CD14-positive monocyte (primary cell): ENCODE measurements around the gene GLYR1. TPM values are rescaled to one million over a fixed set of nuclear protein-coding genes. Genes with fewer than 3 reads are reported as not detected.

Source experiments
- DNase-seq, 3 donors: peaks; one replicate each; pipeline ENCODE4 v3.0.0-alpha.2; 2011 to 2022
- H2AFZ ChIP-seq: 2 replicates; pipeline ENCODE4 v1.6.0; 2012; ENCODE audit warnings: mild to moderate bottlenecking, low read depth, low read length, inconsistent platforms; ENCODE audit not compliant: insufficient read depth, poor library complexity, severe bottlenecking
- H3K27ac ChIP-seq, 2 donors: 1 replicate in 1 of 2; 2 replicates in 1 of 2; pipeline ENCODE4 v1.5.1; 2012 to 2013; ENCODE audit warnings: low read length in 2 of 2, control low read depth in 1 of 2, inconsistent platforms in 1 of 2, low read depth in 1 of 2, mild to moderate bottlenecking in 1 of 2
- H3K27me3 ChIP-seq, 2 donors: one replicate each; pipeline versions ENCODE4 v1.6.0 to v1.6.1; 2011 to 2013; ENCODE audit warnings: low read length in 2 of 2; ENCODE audit not compliant: control insufficient read depth in 2 of 2, insufficient read depth in 2 of 2
- H3K36me3 ChIP-seq, 2 donors: replicated peaks in 1 of 2; 1 replicate in 1 of 2; 2 replicates in 1 of 2; pipeline versions ENCODE4 v1.5.1 to v1.6.1; 2012 to 2013; ENCODE audit warnings: low read length in 2 of 2, control low read depth in 1 of 2, inconsistent platforms in 1 of 2, mild to moderate bottlenecking in 1 of 2; ENCODE audit not compliant: insufficient read depth in 2 of 2, control insufficient read depth in 1 of 2
- H3K4me1 ChIP-seq, 2 donors: 1 replicate in 1 of 2; 2 replicates in 1 of 2; pipeline versions ENCODE4 v1.5.1 to v1.6.1; 2012 to 2013; ENCODE audit warnings: low read length in 2 of 2, control low read depth in 1 of 2, inconsistent platforms in 1 of 2, mild to moderate bottlenecking in 1 of 2, moderate library complexity in 1 of 2; ENCODE audit not compliant: insufficient read depth in 2 of 2, control insufficient read depth in 1 of 2
- H3K4me2 ChIP-seq: replicated peaks from 2 replicates; pipeline ENCODE3; 2012; ENCODE audit warnings: low read length, moderate library complexity, mild to moderate bottlenecking; ENCODE audit not compliant: poor library complexity, severe bottlenecking; ENCODE audit errors: extremely low read depth
- H3K4me3 ChIP-seq, 3 experiments: fragments of 200-600 bp in 1 of 3; sonication (generic) in 1 of 3; replicated peaks in 1 of 3; 1 replicate in 2 of 3; 2 replicates in 1 of 3; pipeline ENCODE4 v1.5.1; 2011 to 2013; ENCODE audit warnings: low read length in 3 of 3, mild to moderate bottlenecking in 3 of 3, control low read depth in 2 of 3, low read depth in 2 of 3, inconsistent platforms in 1 of 3, moderate library complexity in 1 of 3
- H3K79me2 ChIP-seq: 2 replicates; pipeline ENCODE4 v1.6.0; 2012; ENCODE audit warnings: mild to moderate bottlenecking, control low read depth, inconsistent platforms, low read length, moderate library complexity; ENCODE audit not compliant: insufficient read depth
- H3K9ac ChIP-seq: 2 replicates; pipeline ENCODE4 v1.6.0; 2017; ENCODE audit warnings: low read length, mild to moderate bottlenecking; ENCODE audit not compliant: insufficient read depth, poor library complexity, severe bottlenecking
- H3K9me3 ChIP-seq, 2 donors: replicated peaks in 1 of 2; 1 replicate in 1 of 2; 2 replicates in 1 of 2; pipeline versions ENCODE4 v1.5.1 to v1.6.1; 2012 to 2013; ENCODE audit warnings: low read length in 2 of 2, control low read depth in 1 of 2; ENCODE audit not compliant: control insufficient read depth in 1 of 2, insufficient read depth in 1 of 2
- H4K20me1 ChIP-seq: 2 replicates; pipeline ENCODE4 v1.6.0; 2012; ENCODE audit warnings: mild to moderate bottlenecking, low read length, control low read depth, moderate library complexity; ENCODE audit not compliant: insufficient read depth
- H3K27ac Mint-ChIP-seq, 7 donors: one replicate each; pipeline ENCODE4 v1.8.0; 2020; ENCODE audit warnings: mild to moderate bottlenecking in 7 of 7, mixed read lengths in 7 of 7, moderate library complexity in 6 of 7, inconsistent platforms in 2 of 7
- H3K27me3 Mint-ChIP-seq, 3 donors: one replicate each; pipeline ENCODE4 v1.8.0; 2021 to 2022; ENCODE audit warnings: low read depth in 3 of 3, mild to moderate bottlenecking in 3 of 3, mixed read lengths in 3 of 3, moderate library complexity in 3 of 3, inconsistent platforms in 1 of 3
- H3K36me3 Mint-ChIP-seq, 2 donors: one replicate each; pipeline ENCODE4 v1.8.0; 2020; ENCODE audit warnings: mixed read lengths in 2 of 2, inconsistent platforms in 1 of 2, mild to moderate bottlenecking in 1 of 2
- H3K4me1 Mint-ChIP-seq: one replicate; pipeline ENCODE4 v1.8.0; 2020; ENCODE audit warnings: mild to moderate bottlenecking, mixed read lengths
- H3K4me3 Mint-ChIP-seq, 2 donors: one replicate each; pipeline ENCODE4 v1.8.0; 2020; ENCODE audit warnings: mild to moderate bottlenecking in 2 of 2, mixed read lengths in 2 of 2, moderate library complexity in 1 of 2
- H3K9me3 Mint-ChIP-seq, 7 donors: one replicate each; pipeline ENCODE4 v1.8.0; 2020 to 2022; ENCODE audit warnings: mixed read lengths in 7 of 7, mild to moderate bottlenecking in 6 of 7, moderate library complexity in 6 of 7, inconsistent platforms in 2 of 7
- CTCF ChIP-seq: fragments of 200-600 bp; IDR thresholded peaks from one replicate; pipeline ENCODE4 v1.8.0; 2022; ENCODE audit warnings: antibody characterized with exemption, mild to moderate bottlenecking
- WGBS: methylation state at CpG from one replicate; pipeline ENCODE4 v1.1.5; 2013; ENCODE audit warnings: missing lambda C conversion rate; ENCODE audit not compliant: insufficient coverage; 5-methylcytosine and 5-hydroxymethylcytosine counted together
- intact Hi-C, 2 donors: fragments of 100-400 bp; cut with micrococcal nuclease; formaldehyde crosslinking; loops; one replicate each; pipeline versions ENCODE4 v1.15.0 to v1.15.1; 2023
- polyA plus RNA-seq, 3 donors: library from polyadenylated mRNA; depleted of rRNA in 1 of 3; unstranded in 2 of 3; stranded (reverse) in 1 of 3; fragments of 300-500 nt in 2 of 3; fragments of >200 nt in 1 of 3; fragmentation: Illumina TruSeq in 2 of 3; gene quantifications; 1 replicate in 2 of 3; 2 replicates in 1 of 3; pipeline ENCODE4 v1.2.3, GENCODE V29; 2012 to 2021

GLYR1 gene
- polyA plus RNA-seq, 3 donors = 34.2 to 41.9 (median 39.3) TPM

- H3K4me1 Mint-ChIP-seq = peaks cover 24% of the 10 kb centered on the region
- H3K36me3 ChIP-seq = peaks cover 68 to 78% of the 10 kb centered on the region in 2 donors
- no peaks in the 10 kb centered on the region for H3K9me3 ChIP-seq
- peaks cover 0 to 2% (median 0%) of the 10 kb centered on the region in 3 donors for H3K27me3 Mint-ChIP-seq
- no peak overlapping the region for H3K4me3 ChIP-seq
- peaks cover 13 to 24% of the 10 kb centered on the region in 2 donors for H3K4me1 ChIP-seq
- H3K79me2 ChIP-seq = peaks cover 84% of the 10 kb centered on the region
- H4K20me1 ChIP-seq = peaks cover 77% of the 10 kb centered on the region
- no peak overlapping the region for H3K9ac ChIP-seq
- WGBS = 50% methylated on average over 2 of the region's 5 CpGs
- no peak overlapping the region for H3K4me3 Mint-ChIP-seq
- H3K4me2 ChIP-seq = no peak overlapping the region
- H3K27ac ChIP-seq = no peak overlapping the region
- no peak for TF ChIP-seq CTCF
- no peaks in the 10 kb centered on the region for H3K27me3 ChIP-seq
- no peak overlapping the region for H2AFZ ChIP-seq
- intact Hi-C loops = no loop called here
- peak overlapping the region in 2 of 7 donors; percentile 26 to 71 for H3K27ac Mint-ChIP-seq
- peaks cover 64 to 73% of the 10 kb centered on the region in 2 donors for H3K36me3 Mint-ChIP-seq
- no peak for DNase-seq
- peaks cover 0 to 1% (median 0%) of the 10 kb centered on the region in 7 donors for H3K9me3 Mint-ChIP-seq
Observed at GRCh38 chr16:4855371-4855770, 8.3 kb upstream of the GLYR1 start.

- intact Hi-C loops = no loop called here
- Histone ChIP-seq H3K9ac (no peak overlapping the region), H3K4me2 (no peak overlapping the region)
Observed at GRCh38 chr16:4852221-4852872, 5.3 kb upstream of the GLYR1 start.

More at GRCh38 chr16:4852221-4852872, 5.3 kb upstream of the GLYR1 start:
- Histone ChIP-seq H2AFZ (no peak overlapping the region), H3K36me3 (peaks cover 38 to 48% of the 10 kb centered on the region in 2 donors), H3K27me3 (no peaks in the 10 kb centered on the region), H3K27ac (peak overlapping the region in 1 of 2 donors; percentile 59), H3K79me2 (peaks cover 97% of the 10 kb centered on the region), H3K4me3 (no peak overlapping the region), H3K4me1 (peaks cover 35 to 46% of the 10 kb centered on the region in 2 donors), H4K20me1 (peaks cover 85% of the 10 kb centered on the region), H3K9me3 (no peaks in the 10 kb centered on the region)
- Mint-ChIP-seq H3K36me3 (peaks cover 37 to 46% of the 10 kb centered on the region in 2 donors), H3K9me3 (no peaks in the 10 kb centered on the region), H3K27ac (peak overlapping the region in 4 of 7 donors; percentile 25 to 60 (median 42)), H3K4me3 (no peak overlapping the region), H3K4me1 (peaks cover 47% of the 10 kb centered on the region), H3K27me3 (no peaks in the 10 kb centered on the region)
- peak; percentile 27 to 50 (median 48) for DNase-seq
- WGBS = 88% methylated on average over 1 of the region's 1 CpG
- no peak for TF ChIP-seq CTCF
